ENCODE measurements around the gene CASP2. TPM values are rescaled to one million over a fixed set of nuclear protein-coding genes. Genes with fewer than 3 reads are reported as not detected.
A peak's percentile ranks its signal among the peaks of the same experiment; 100 is the strongest.

CASP2 gene
- total RNA-seq, 2 donors from 2014 or later = 33.9 to 47.0 TPM

GRCh38 chr7:143265017-143265693, 23.0 kb upstream of the CASP2 start:
- intact Hi-C loops (cut with DNase I) = loop anchor here (10.0 kb wide), 1 partner anchor 120 kb away; the partner anchor contains the start of gene ZYX

GRCh38 chr7:143269251-143269650, 18.9 kb upstream of the CASP2 start:
- Histone ChIP-seq H3K36me3 (no peaks in the 10 kb centered on the region), H3K27ac (peak overlapping the region; percentile 39), H3K9me3 (no peaks in the 10 kb centered on the region), H3K9ac (ENCODE audit: low read depth in 2 of 2, low read length in 2 of 2) (peak overlapping the region in 1 of 2 donors; percentile 49), H3K4me3 (no peak overlapping the region), H3K27me3 (no peaks in the 10 kb centered on the region), H3K4me1 (peaks cover 13% of the 10 kb centered on the region)
- intact Hi-C loops (cut with DNase I) = loop anchor here (10.0 kb wide), 1 partner anchor 116 kb away; the partner anchor contains the start of gene ZYX
- DNase-seq = peak; percentile 82
- TF ChIP-seq CTCF (IDR thresholded peaks at IDR 0.05) = no peak

More at GRCh38 chr7:143265017-143265693, 23.0 kb upstream of the CASP2 start:
- TF ChIP-seq CTCF (IDR thresholded peaks at IDR 0.05) = no peak
- no peak for DNase-seq
- Histone ChIP-seq H3K36me3 (no peaks in the 10 kb centered on the region), H3K9me3 (no peaks in the 10 kb centered on the region), H3K9ac (ENCODE audit: low read depth in 2 of 2, low read length in 2 of 2) (peak overlapping the region in 1 of 2 donors; percentile 96), H3K4me3 (peak overlapping the region; percentile 70), H3K4me1 (peaks cover 14% of the 10 kb centered on the region), H3K27me3 (no peaks in the 10 kb centered on the region), H3K27ac (peak overlapping the region; percentile 93)

- H3K27me3 ChIP-seq = no peaks in the 10 kb centered on the region
- H3K36me3 ChIP-seq = no peaks in the 10 kb centered on the region
- no peak overlapping the region for H3K27ac ChIP-seq
- no peak for TF ChIP-seq CTCF (IDR thresholded peaks at IDR 0.05)
- H3K4me3 ChIP-seq = no peak overlapping the region
- H3K4me1 ChIP-seq = no peaks in the 10 kb centered on the region
- DNase-seq = no peak
- H3K9me3 ChIP-seq = no peaks in the 10 kb centered on the region
- intact Hi-C loops (cut with DNase I) = no loop called here
- H3K9ac ChIP-seq (ENCODE audit: low read depth in 2 of 2, low read length in 2 of 2) = no peak overlapping the region
These were observed 16.9 kb upstream of the CASP2 start for GRCh38 chr7:143271240-143271639.

- no peak for DNase-seq
- intact Hi-C loops (cut with DNase I) = no loop called here
- Histone ChIP-seq H3K9ac (ENCODE audit: low read depth in 2 of 2, low read length in 2 of 2) (no peak overlapping the region), H3K4me1 (no peaks in the 10 kb centered on the region), H3K9me3 (no peaks in the 10 kb centered on the region), H3K36me3 (no peaks in the 10 kb centered on the region), H3K27ac (no peak overlapping the region), H3K4me3 (no peak overlapping the region), H3K27me3 (no peaks in the 10 kb centered on the region)
- TF ChIP-seq CTCF (IDR thresholded peaks at IDR 0.05) = no peak
These were observed 15.3 kb upstream of the CASP2 start for GRCh38 chr7:143272871-143273270.

GRCh38 chr7:143279186-143280098, 8.7 kb upstream of the CASP2 start:
- intact Hi-C loops (cut with DNase I) = no loop called here
- no peak overlapping the region for H3K27ac ChIP-seq

More at GRCh38 chr7:143279186-143280098, 8.7 kb upstream of the CASP2 start:
- Histone ChIP-seq H3K27me3 (no peaks in the 10 kb centered on the region), H3K4me1 (peaks cover 8% of the 10 kb centered on the region), H3K9me3 (no peaks in the 10 kb centered on the region), H3K4me3 (no peak overlapping the region), H3K9ac (ENCODE audit: low read depth in 2 of 2, low read length in 2 of 2) (peak overlapping the region in 1 of 2 donors; percentile 51), H3K36me3 (no peaks in the 10 kb centered on the region)
- TF ChIP-seq CTCF (IDR thresholded peaks at IDR 0.05) = no peak
- DNase-seq = no peak
